ENCODE measurements around the gene MELTF.

DNA sequence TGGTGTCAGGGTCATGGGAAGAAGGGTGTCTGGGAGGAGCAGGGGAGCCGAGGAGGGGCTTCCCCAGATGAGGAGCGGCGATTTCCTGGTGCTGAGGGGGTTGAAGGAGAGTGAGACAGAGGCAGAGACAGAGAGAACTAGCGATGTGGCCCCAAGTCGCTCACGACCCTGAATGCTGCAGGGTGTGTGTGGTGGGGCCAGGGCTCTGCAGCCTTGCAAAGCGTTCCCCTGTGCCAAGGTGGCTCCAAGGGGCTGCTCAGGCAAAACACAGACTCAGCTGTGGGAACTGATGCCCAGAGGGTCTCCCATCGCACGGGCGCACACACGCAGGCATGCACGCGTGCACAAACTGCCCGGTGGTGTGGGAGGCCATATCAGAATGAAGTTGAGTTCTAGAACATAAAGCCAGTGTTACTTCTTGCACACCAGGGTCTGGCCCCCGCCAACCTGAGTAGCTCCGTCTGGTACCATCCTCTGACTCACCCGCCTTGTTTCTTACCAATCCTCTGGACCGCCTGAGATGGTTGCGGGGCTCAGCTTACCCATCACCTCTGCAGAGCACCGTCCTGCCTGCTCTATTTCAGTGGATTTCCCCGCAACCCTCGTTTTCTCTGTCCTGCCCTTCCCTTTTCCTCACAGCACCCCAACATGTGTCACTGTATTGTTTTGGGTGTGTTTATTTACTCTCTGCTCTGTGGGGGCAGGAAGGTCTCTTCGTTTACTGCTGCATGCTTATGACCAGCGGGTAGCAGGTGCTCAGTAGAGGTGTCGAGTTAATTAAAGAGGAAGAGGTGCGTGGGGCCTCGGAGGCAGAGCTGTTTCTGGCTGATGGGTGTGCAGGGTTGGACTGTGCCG lies 4.5 kb downstream of the MELTF start:
- TF ChIP-seq EZH2 (IDR thresholded peaks at IDR 0.05; ENCODE audit: borderline replicate concordance, insufficient read depth, low read depth, low read length, poor library complexity, severe bottlenecking), result no peak
- TF ChIP-seq, protein P1, sequence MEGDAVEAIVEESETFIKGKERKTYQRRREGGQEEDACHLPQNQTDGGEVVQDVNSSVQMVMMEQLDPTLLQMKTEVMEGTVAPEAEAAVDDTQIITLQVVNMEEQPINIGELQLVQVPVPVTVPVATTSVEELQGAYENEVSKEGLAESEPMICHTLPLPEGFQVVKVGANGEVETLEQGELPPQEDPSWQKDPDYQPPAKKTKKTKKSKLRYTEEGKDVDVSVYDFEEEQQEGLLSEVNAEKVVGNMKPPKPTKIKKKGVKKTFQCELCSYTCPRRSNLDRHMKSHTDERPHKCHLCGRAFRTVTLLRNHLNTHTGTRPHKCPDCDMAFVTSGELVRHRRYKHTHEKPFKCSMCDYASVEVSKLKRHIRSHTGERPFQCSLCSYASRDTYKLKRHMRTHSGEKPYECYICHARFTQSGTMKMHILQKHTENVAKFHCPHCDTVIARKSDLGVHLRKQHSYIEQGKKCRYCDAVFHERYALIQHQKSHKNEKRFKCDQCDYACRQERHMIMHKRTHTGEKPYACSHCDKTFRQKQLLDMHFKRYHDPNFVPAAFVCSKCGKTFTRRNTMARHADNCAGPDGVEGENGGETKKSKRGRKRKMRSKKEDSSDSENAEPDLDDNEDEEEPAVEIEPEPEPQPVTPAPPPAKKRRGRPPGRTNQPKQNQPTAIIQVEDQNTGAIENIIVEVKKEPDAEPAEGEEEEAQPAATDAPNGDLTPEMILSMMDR (IDR thresholded peaks at IDR 0.05), result no peak
